ENCODE data around the gene LMX1B. TPM values are rescaled to one million over a fixed set of nuclear protein-coding genes. Genes with fewer than 3 reads are reported as not detected.

Gene LMX1B
- polyA plus RNA-seq, 1 of the 3 experiments (the other 2 are of a cell fraction), result not detected

GRCh38 chr9:126695186-126695585 is 81.5 kb downstream of the LMX1B start (continued):
- TF ChIP-seq, protein P1, sequence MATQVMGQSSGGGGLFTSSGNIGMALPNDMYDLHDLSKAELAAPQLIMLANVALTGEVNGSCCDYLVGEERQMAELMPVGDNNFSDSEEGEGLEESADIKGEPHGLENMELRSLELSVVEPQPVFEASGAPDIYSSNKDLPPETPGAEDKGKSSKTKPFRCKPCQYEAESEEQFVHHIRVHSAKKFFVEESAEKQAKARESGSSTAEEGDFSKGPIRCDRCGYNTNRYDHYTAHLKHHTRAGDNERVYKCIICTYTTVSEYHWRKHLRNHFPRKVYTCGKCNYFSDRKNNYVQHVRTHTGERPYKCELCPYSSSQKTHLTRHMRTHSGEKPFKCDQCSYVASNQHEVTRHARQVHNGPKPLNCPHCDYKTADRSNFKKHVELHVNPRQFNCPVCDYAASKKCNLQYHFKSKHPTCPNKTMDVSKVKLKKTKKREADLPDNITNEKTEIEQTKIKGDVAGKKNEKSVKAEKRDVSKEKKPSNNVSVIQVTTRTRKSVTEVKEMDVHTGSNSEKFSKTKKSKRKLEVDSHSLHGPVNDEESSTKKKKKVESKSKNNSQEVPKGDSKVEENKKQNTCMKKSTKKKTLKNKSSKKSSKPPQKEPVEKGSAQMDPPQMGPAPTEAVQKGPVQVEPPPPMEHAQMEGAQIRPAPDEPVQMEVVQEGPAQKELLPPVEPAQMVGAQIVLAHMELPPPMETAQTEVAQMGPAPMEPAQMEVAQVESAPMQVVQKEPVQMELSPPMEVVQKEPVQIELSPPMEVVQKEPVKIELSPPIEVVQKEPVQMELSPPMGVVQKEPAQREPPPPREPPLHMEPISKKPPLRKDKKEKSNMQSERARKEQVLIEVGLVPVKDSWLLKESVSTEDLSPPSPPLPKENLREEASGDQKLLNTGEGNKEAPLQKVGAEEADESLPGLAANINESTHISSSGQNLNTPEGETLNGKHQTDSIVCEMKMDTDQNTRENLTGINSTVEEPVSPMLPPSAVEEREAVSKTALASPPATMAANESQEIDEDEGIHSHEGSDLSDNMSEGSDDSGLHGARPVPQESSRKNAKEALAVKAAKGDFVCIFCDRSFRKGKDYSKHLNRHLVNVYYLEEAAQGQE (IDR thresholded peaks at IDR 0.05; ENCODE audit: low read depth, low read length), result no peak
- TF ChIP-seq POLR2AphosphoS5 (IDR thresholded peaks at IDR 0.05; ENCODE audit: low read depth, low read length) (no peak), FOXJ3 (CRISPR knock-in tag; IDR thresholded peaks at IDR 0.05) (no peak), MEF2A (IDR thresholded peaks at IDR 0.05; ENCODE audit: borderline replicate concordance, low read depth) (no peak), MXI1 (IDR thresholded peaks at IDR 0.05; ENCODE audit: low read depth, low read length) (no peak)
- TF ChIP-seq, protein P2, sequence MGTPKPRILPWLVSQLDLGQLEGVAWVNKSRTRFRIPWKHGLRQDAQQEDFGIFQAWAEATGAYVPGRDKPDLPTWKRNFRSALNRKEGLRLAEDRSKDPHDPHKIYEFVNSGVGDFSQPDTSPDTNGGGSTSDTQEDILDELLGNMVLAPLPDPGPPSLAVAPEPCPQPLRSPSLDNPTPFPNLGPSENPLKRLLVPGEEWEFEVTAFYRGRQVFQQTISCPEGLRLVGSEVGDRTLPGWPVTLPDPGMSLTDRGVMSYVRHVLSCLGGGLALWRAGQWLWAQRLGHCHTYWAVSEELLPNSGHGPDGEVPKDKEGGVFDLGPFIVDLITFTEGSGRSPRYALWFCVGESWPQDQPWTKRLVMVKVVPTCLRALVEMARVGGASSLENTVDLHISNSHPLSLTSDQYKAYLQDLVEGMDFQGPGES (IDR thresholded peaks at IDR 0.05; ENCODE audit: low read depth, low read length), result no peak

DNA sequence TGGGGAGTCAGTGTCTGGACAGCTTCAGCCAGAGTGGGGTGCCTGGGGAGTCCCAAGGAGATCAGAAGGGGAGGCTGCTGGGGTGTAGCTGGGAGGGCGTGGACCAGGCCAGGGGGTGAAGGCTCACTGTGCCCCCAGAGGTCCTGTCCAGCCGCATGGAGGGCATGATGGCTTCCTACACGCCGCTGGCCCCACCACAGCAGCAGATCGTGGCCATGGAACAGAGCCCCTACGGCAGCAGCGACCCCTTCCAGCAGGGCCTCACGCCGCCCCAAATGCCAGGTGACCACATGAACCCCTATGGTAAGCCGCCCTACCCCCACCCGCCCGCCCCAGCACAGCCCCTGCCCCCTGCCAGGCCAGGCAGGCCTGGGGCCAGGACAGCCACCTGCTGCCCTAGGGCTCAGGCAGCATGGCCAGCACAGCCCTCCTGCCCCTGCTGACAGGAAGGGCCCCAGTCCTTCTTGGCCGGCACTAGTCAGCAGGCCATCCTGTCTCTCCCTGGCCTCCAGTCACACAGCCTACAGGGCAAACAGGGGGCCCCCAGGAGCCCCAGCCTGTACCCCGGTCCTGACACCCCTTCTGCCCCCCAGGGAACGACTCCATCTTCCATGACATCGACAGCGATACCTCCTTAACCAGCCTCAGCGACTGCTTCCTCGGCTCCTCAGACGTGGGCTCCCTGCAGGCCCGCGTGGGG is 82.1 kb downstream of the LMX1B start:
- Histone ChIP-seq H3K27ac (ENCODE audit: low read depth in 2 of 2, low read length in 1 of 2) (no peak overlapping the region), H2AFZ (ENCODE audit: low read depth) (no peak overlapping the region), H3K4me1 (ENCODE audit: control insufficient read depth in 1 of 2, insufficient read depth in 2 of 2, low read depth in 1 of 2, low read length in 1 of 2) (no peaks in the 10 kb centered on the region), H3K27me3 (ENCODE audit: insufficient read depth) (peaks cover 19% of the 10 kb centered on the region; the same call in 1 of the 2 replicates), H3K36me3 (replicated peaks in 1 of 2; ENCODE audit: control insufficient read depth in 1 of 2, insufficient read depth in 2 of 2, low read length in 1 of 2) (no peaks in the 10 kb centered on the region), H3K9ac (no peak overlapping the region), H3K4me2 (no peak overlapping the region), H3K4me3 (ENCODE audit: low read depth in 2 of 2, low read length in 1 of 2) (no peak overlapping the region), H4K20me1 (ENCODE audit: insufficient read depth) (no peaks in the 10 kb centered on the region), H3K9me2 (no peaks in the 10 kb centered on the region), H3K79me2 (ENCODE audit: insufficient read depth) (no peaks in the 10 kb centered on the region), H3K9me3 (no peaks in the 10 kb centered on the region), H3F3A (replicated peaks; ENCODE audit: insufficient read depth) (no peaks in the 10 kb centered on the region)
- 67% methylated on average over 16 of the region's 22 CpGs for WGBS (ENCODE audit: low lambda C conversion rate)
- TF ChIP-seq TCF12 (IDR thresholded peaks at IDR 0.05) (no peak), EP300 (IDR thresholded peaks at IDR 0.05; ENCODE audit: borderline replicate concordance in 1 of 2, low read depth in 1 of 2, low read length in 1 of 2) (no peak), FOXM1 (IDR thresholded peaks at IDR 0.05; ENCODE audit: low read depth) (no peak), TEAD4 (IDR thresholded peaks at IDR 0.05; ENCODE audit: borderline replicate concordance, insufficient read depth) (no peak), GATA2 (CRISPR knock-in tag; IDR thresholded peaks at IDR 0.05) (no peak), GABPA (IDR thresholded peaks at IDR 0.05; ENCODE audit: low read depth) (no peak), RXRA (IDR thresholded peaks at IDR 0.05; ENCODE audit: borderline replicate concordance, low read depth) (no peak)
- TF ChIP-seq, protein P3, sequence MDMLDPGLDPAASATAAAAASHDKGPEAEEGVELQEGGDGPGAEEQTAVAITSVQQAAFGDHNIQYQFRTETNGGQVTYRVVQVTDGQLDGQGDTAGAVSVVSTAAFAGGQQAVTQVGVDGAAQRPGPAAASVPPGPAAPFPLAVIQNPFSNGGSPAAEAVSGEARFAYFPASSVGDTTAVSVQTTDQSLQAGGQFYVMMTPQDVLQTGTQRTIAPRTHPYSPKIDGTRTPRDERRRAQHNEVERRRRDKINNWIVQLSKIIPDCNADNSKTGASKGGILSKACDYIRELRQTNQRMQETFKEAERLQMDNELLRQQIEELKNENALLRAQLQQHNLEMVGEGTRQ (IDR thresholded peaks at IDR 0.05; ENCODE audit: borderline replicate concordance, low read depth, low read length), result no peak
- ChIA-PET CTCF (interaction anchor here (0.8 to 4.1 kb wide), 2 partner anchors 10 to 86 kb away, joined by 3 to 28 read pairs; no protein-coding TSS in a partner anchor), POLR2A (no interaction called here)
- peak; percentile 44 for DNase-seq

Measured in SK-N-SH (cell line).